ENCODE measurements around the gene KRT1. TPM values are rescaled to one million over a fixed set of nuclear protein-coding genes. Genes with fewer than 3 reads are reported as not detected.

The KRT1 gene
- total RNA-seq, 2 donors from 2014 or later: 3.5 TPM; not detected in 1

DNA sequence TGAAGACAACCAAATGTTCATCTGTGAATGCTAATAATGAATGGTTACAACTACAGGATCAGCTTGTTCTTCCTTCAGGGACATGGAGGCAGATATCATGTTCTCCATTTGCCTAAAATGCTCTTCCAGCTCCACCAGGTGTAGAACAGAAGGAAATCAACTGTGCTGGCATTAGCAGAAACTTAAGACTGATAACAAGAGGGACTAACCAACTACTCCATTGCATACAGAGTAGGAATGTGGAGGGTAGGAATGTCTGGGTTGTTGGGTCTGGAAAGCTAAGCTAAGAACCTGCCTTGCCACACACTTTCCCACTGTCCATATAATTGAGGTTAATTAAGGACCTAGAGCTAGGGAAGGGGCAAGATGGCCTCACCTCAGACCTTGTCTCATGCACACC is 16.8 kb downstream of the KRT1 start:
- Histone ChIP-seq H3K27me3 (replicated peaks; ENCODE audit: insufficient read depth) (no peaks in the 10 kb centered on the region), H3K9me3 (no peaks in the 10 kb centered on the region), H3K36me3 (no peaks in the 10 kb centered on the region), H3K4me3 (no peak overlapping the region), H3K4me1 (ENCODE audit: control insufficient read depth in 1 of 2, low read depth in 2 of 2) (no peaks in the 10 kb centered on the region), H3K27ac (no peak overlapping the region)
- no peak for ATAC-seq (ENCODE audit: insufficient number of reproducible peaks, low FRiP score, low read depth)
- TF ChIP-seq, protein P1, sequence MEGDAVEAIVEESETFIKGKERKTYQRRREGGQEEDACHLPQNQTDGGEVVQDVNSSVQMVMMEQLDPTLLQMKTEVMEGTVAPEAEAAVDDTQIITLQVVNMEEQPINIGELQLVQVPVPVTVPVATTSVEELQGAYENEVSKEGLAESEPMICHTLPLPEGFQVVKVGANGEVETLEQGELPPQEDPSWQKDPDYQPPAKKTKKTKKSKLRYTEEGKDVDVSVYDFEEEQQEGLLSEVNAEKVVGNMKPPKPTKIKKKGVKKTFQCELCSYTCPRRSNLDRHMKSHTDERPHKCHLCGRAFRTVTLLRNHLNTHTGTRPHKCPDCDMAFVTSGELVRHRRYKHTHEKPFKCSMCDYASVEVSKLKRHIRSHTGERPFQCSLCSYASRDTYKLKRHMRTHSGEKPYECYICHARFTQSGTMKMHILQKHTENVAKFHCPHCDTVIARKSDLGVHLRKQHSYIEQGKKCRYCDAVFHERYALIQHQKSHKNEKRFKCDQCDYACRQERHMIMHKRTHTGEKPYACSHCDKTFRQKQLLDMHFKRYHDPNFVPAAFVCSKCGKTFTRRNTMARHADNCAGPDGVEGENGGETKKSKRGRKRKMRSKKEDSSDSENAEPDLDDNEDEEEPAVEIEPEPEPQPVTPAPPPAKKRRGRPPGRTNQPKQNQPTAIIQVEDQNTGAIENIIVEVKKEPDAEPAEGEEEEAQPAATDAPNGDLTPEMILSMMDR (IDR thresholded peaks at IDR 0.05): no peak
- DNase-seq (ENCODE audit: low spot score): no peak

DNA sequence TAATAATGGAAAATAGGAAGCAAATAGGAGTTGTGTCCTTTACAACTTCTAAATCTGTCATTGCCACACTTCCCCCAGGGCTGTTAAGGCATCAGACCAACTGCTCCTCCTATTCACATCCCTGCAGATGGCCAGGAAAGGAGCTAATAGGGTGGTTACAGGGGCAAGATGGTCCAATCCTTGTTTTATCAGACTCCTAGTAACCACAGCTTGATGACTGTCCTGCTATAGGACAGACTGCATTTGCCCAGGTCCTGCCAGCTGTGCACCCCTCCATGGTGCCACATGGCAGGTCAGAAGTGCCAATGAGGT is 17.3 kb downstream of the KRT1 start:
- ATAC-seq (ENCODE audit: insufficient number of reproducible peaks, low FRiP score, low read depth) (no peak), DNase-seq (ENCODE audit: low spot score) (no peak)
- Histone ChIP-seq H3K4me1 (ENCODE audit: control insufficient read depth in 1 of 2, low read depth in 2 of 2) (no peaks in the 10 kb centered on the region), H3K27ac (no peak overlapping the region), H3K27me3 (replicated peaks; ENCODE audit: insufficient read depth) (no peaks in the 10 kb centered on the region), H3K4me3 (no peak overlapping the region), H3K36me3 (no peaks in the 10 kb centered on the region), H3K9me3 (no peaks in the 10 kb centered on the region)
- TF ChIP-seq, protein P1 (IDR thresholded peaks at IDR 0.05): no peak

DNA sequence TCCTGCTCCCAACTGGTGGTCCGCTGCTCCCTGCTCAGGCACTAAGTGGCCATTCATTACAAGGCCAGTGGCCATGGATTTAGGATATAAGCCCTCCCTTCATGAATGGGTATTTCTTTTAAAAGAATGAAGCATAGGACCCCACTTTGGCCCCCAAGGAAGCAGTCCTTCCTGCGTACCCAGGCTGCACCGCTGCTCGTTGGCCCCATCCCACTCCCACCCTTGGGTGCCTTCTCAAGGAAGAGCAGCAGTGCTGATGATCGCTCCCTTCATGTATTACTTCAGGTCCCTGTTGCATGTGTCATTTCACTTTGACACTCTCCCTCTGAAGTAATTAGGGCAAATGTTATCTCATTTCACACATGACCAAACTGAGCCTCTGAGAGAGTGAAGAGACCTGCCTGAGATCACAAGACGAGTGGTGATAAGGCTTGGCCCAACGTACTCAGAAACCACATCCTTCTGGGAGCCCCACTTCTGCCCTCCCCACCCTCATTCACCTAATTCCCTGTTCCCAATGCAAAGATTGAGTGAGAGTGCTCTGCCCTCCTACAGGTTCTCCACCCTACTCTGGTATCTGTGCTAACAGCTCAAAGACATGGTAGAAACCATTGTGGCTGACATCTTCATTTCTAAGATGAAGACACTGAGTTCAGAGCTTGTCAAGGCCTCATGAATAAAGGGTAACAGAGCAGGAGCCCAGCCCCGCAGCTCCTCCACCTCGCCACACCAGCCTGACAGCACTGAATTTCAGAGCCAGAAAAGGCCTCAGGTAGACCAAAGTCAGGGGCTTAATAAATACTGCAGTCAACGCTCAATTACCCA is 17.9 kb downstream of the KRT1 start:
- Histone ChIP-seq H3K27ac (no peak overlapping the region), H3K9me3 (no peaks in the 10 kb centered on the region), H3K4me1 (ENCODE audit: control insufficient read depth in 1 of 2, low read depth in 2 of 2) (no peaks in the 10 kb centered on the region), H3K4me3 (no peak overlapping the region), H3K27me3 (replicated peaks; ENCODE audit: insufficient read depth) (no peaks in the 10 kb centered on the region), H3K36me3 (no peaks in the 10 kb centered on the region)
- TF ChIP-seq, protein P1 (IDR thresholded peaks at IDR 0.05): no peak
- DNase-seq (ENCODE audit: low spot score): no peak
- ATAC-seq (ENCODE audit: insufficient number of reproducible peaks, low FRiP score, low read depth): no peak

DNA sequence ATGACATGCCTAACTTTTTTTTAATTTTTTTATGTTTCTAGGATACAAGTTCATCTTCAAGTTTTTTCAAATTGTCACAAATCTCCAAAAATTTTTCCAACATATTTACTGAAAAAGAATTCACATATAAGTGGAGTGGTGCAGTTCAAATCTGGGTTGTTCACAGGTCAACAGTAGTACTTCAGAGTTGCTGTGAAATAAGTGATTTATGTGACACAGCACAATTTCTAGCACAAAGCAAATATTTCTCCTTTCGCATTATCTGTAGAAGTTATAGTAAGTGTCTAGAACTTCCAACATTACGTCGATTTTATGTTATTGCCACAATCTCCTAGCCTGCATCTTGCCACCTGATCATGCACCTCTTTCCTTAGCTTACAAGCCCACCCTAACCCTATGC is 18.5 kb downstream of the KRT1 start:
- DNase-seq (ENCODE audit: low spot score) (no peak), ATAC-seq (ENCODE audit: insufficient number of reproducible peaks, low FRiP score, low read depth) (no peak)
- Histone ChIP-seq H3K4me1 (ENCODE audit: control insufficient read depth in 1 of 2, low read depth in 2 of 2) (no peaks in the 10 kb centered on the region), H3K9me3 (no peaks in the 10 kb centered on the region), H3K27ac (no peak overlapping the region), H3K27me3 (replicated peaks; ENCODE audit: insufficient read depth) (no peaks in the 10 kb centered on the region), H3K4me3 (no peak overlapping the region), H3K36me3 (no peaks in the 10 kb centered on the region)
- TF ChIP-seq, protein P1 (IDR thresholded peaks at IDR 0.05): no peak

DNA sequence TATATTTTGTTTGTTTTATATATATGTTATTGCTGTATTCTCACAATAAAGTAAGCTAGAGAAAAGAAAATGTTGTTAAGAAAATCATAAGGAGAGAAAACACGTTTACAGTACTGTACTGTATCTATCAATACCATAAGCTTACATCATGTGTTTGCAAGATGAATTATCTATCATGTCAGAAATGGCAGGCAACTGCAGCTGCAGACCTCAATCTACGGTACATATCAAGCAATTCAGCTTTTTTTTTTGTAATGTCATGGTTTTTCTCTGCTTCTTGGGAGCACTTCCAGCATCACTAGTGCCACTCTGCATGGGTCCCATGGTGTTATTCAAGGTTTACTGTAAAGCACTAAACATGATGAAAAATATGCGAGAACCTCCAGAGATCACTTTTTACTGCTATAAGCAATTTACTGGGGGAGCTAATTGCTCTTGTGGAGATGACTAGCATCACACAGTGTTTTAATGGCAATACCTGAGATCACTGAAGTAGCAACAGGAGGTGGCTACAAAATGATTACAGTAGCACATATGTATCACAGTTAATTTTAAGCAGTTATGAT is 19.2 kb downstream of the KRT1 start:
- H3K27ac ChIP-seq: no peak overlapping the region
- DNase-seq (ENCODE audit: low spot score): no peak

More for the DNA sequence above, 19.2 kb downstream of the KRT1 start:
- Histone ChIP-seq H3K36me3 (no peaks in the 10 kb centered on the region), H3K9me3 (no peaks in the 10 kb centered on the region), H3K4me1 (ENCODE audit: control insufficient read depth in 1 of 2, low read depth in 2 of 2) (no peaks in the 10 kb centered on the region), H3K4me3 (no peak overlapping the region), H3K27me3 (replicated peaks; ENCODE audit: insufficient read depth) (no peaks in the 10 kb centered on the region)
- TF ChIP-seq, protein P1 (IDR thresholded peaks at IDR 0.05): no peak
- ATAC-seq (ENCODE audit: insufficient number of reproducible peaks, low FRiP score, low read depth): no peak

Data from thoracic aorta (tissue), 2 donors.